GM13977 (cell line): ENCODE results near the gene CPSF7.

Experiments
- DNase-seq: peaks from one replicate; pipeline ENCODE4 v3.0.0; 2012; ENCODE audit warnings: low spot score
- in situ Hi-C: fragments of 300-500 bp; cut with MboI; formaldehyde crosslinking; loops from one replicate; pipeline ENCODE4 v1.12.0; 2022; ENCODE audit warnings: low sequenced_read_pairs, low pct_unique_long_range_greater_than_20kb, mixed read lengths, inconsistent platforms; ENCODE audit not compliant: unreplicated experiment
- TF ChIP-seq, protein P1 (sequence below): IDR thresholded peaks from 2 replicates; pipeline ENCODE4 v1.5.1; 2012; ENCODE audit warnings: mild to moderate bottlenecking, control low read depth; ENCODE audit not compliant: insufficient read depth; ENCODE audit errors: extremely low read depth, missing control alignments

The CPSF7 gene

DNA sequence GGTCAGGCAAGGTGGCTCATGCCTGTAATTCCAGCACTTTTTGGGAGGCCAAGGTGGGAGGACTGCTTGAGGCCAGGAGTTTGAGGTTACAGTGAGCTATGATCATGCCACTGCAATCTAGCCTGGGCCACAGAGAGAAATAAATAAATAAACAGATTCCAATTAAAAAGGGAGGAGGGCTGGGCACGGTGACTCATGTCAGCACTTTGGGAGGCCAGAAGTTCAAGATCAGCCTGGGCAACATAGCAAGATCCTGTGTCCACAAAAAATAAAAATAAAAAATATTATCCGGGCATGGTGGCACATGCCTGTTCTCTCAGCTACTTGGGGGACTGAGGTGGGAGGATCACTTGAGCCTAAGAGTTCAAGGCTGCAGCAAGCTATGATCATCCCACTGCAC lies 75.6 kb downstream of the CPSF7 start:
- in situ Hi-C loops: no loop called here
- TF ChIP-seq, protein P1, sequence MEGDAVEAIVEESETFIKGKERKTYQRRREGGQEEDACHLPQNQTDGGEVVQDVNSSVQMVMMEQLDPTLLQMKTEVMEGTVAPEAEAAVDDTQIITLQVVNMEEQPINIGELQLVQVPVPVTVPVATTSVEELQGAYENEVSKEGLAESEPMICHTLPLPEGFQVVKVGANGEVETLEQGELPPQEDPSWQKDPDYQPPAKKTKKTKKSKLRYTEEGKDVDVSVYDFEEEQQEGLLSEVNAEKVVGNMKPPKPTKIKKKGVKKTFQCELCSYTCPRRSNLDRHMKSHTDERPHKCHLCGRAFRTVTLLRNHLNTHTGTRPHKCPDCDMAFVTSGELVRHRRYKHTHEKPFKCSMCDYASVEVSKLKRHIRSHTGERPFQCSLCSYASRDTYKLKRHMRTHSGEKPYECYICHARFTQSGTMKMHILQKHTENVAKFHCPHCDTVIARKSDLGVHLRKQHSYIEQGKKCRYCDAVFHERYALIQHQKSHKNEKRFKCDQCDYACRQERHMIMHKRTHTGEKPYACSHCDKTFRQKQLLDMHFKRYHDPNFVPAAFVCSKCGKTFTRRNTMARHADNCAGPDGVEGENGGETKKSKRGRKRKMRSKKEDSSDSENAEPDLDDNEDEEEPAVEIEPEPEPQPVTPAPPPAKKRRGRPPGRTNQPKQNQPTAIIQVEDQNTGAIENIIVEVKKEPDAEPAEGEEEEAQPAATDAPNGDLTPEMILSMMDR: no peak
- no peak for DNase-seq

DNA sequence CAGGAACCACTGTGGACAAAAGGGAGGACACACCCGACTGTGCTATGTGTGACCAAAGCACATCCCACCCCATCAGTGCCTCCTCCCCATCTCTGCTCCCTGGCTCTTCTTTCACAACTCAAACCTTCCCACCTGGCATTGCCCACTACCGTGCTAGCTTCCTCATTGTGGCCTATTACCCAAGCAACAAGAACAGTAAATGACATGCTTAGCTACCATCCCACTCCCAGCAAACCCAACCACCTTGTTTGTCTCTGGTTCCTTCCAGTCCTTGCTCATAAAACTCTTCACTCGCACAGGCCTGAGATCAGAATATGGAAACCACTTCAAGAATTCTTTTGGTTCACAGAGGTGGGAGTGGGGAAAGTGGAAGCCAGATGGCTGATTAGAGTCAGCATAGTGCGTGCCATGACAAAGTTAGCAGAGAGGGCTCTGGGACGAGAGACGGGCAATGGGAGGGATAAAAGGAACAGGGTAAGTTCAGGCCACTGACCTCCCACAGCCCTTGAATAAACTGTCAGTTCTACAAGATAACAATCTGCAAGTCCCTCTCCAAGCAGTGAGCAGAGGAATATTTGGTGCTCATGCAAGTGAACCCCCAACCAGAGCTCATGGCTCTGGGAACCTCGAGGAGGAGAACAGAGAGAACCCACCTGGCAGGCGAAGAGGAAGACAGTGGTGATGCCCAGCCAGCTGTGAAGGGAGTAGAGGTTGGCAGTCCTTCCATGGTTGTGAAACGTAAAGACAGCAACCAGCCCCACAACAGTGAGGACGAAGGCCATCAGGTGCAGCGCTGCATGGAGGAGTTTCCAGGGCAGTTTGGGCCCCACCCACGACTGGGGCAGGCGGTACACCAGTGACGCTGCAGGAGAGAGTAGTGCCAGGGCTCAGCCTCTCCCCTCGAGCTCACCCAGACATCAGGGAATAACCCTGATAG lies 76.4 kb downstream of the CPSF7 start:
- in situ Hi-C loops: no loop called here
- TF ChIP-seq, protein P1: no peak
- DNase-seq: no peak
